ENCODE results near the gene STK36. TPM values are rescaled to one million over a fixed set of nuclear protein-coding genes. Genes with fewer than 3 reads are reported as not detected.

Gene STK36
- polyA plus RNA-seq, 3 donors, result 15.3 to 18.7 (median 17.5) TPM

- WGBS, 3 donors, result 39 to 54% (median 40%) methylated on average over 14 of the region's 14 CpGs
- no peak overlapping the region for H3K27ac ChIP-seq (ENCODE audit: low read depth, low read length)
Measured at GRCh38 chr2:218710334-218710686, 38.4 kb downstream of the STK36 start.

- 0 to 1% (median 0%) methylated on average over 62 to 74 of the region's 74 CpGs for WGBS, 3 donors
- peak within 1 kb of the TSS; percentile 88 for H3K27ac ChIP-seq (ENCODE audit: low read depth, low read length)
Measured at GRCh38 chr2:218710687-218711549, 39.0 kb downstream of the STK36 start, which contains the start of gene TTLL4. Gene TTLL4, plus strand, starts transcription at chr2:218710835. Its CDS starts 26,842 bp downstream, at chr2:218737677.

GRCh38 chr2:218711550-218711929, 39.7 kb downstream of the STK36 start:
- H3K27ac ChIP-seq (ENCODE audit: low read depth, low read length), result no peak overlapping the region
- WGBS, 3 donors, result 8 to 10% (median 8%) methylated on average over 5 of the region's 5 CpGs

- H3K27ac ChIP-seq (ENCODE audit: low read depth, low read length), result no peak overlapping the region
- 84 to 97% (median 93%) methylated on average over 2 of the region's 2 CpGs for WGBS, 3 donors
Measured at GRCh38 chr2:218713922-218714321, 42.0 kb downstream of the STK36 start.

DNA sequence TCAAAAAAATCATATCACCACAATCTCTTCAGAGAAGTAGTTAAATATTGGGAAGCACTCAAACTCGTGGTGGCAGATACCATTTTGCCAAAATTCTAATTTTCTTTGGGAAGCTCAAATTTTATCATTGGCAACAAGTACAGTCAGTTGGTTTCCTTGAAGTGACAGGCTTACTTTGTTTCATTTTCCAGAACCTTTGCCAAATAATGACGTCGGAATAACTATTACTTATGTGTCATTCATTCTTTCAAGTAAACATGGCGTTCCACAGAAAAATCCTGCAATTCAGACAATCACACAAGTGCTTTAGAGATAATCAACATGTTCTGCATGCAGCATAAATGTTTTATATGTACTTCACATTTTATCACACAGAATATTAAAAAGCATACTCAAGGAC, 44.2 kb downstream of the STK36 start:
- 64 to 84% (median 83%) methylated on average over 4 of the region's 4 CpGs for WGBS, 3 donors

GRCh38 chr2:218717262-218717661, 45.4 kb downstream of the STK36 start:
- H3K27ac ChIP-seq (ENCODE audit: low read depth, low read length), result no peak overlapping the region
- 66 to 81% (median 78%) methylated on average over 3 of the region's 3 CpGs for WGBS, 3 donors

More for the DNA sequence above, 44.2 kb downstream of the STK36 start:
- no peak overlapping the region for H3K27ac ChIP-seq (ENCODE audit: low read depth, low read length)

GRCh38 chr2:218718058-218718457, 46.2 kb downstream of the STK36 start:
- H3K27ac ChIP-seq (ENCODE audit: low read depth, low read length), result no peak overlapping the region
- WGBS, 3 donors, result 81 to 95% (median 85%) methylated on average over 7 of the region's 7 CpGs

- H3K27ac ChIP-seq (ENCODE audit: low read depth, low read length), result no peak overlapping the region
- 62 to 73% (median 67%) methylated on average over 3 of the region's 3 CpGs for WGBS, 3 donors
Measured at GRCh38 chr2:218719457-218719856, 47.6 kb downstream of the STK36 start.

GRCh38 chr2:218720048-218721041, 48.5 kb downstream of the STK36 start:
- WGBS, 3 donors, result 94 to 96% (median 95%) methylated on average over 19 of the region's 19 CpGs
- no peak overlapping the region for H3K27ac ChIP-seq (ENCODE audit: low read depth, low read length)

DNA sequence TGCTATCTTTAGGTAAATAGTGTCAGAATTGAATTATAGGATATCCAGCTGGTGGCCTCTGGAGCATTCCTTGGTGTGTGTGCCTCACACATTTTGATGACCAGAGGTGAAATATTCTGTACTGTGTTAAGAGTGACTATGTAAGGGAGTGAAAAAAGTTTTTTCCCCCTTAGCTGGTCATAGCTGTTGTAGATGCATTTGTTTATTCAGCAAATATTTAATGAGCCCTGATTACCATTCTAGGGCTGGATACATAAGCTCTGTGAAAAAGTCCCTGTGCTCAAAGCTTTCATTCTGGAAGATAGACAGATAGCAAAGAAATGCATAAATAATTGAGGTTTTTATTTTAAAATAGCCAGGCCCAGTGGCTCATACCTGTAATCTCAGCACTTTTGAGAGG, 49.6 kb downstream of the STK36 start:
- no peak overlapping the region for H3K27ac ChIP-seq (ENCODE audit: low read depth, low read length)

DNA sequence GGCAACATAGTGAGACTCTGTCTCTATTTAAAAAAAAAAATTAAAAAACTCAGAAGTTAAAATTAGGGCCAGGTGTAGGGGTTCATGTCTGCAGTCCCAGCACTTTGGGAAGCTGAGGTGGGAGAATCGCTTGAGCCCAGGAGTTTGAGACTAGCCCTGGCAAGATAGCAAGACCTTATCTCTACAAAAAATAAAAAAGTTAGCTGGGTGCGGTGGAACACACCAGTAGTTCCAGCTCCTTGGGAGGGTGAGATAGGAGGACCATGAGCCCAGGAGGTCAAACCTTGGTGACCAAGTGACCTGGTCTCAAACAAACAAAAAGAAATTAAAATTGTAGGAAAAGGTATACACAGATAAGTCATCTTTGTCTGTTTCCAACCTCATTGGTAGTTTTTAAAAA, 50.0 kb downstream of the STK36 start:
- no peak overlapping the region for H3K27ac ChIP-seq (ENCODE audit: low read depth, low read length)
- 52 to 86% (median 82%) methylated on average over 2 of the region's 2 CpGs for WGBS, 3 donors

- no peak overlapping the region for H3K27ac ChIP-seq (ENCODE audit: low read depth, low read length)
- 51 to 58% (median 58%) methylated on average over 1 of the region's 1 CpG for WGBS, 3 donors
Measured at GRCh38 chr2:218722419-218722818, 50.5 kb downstream of the STK36 start.

DNA sequence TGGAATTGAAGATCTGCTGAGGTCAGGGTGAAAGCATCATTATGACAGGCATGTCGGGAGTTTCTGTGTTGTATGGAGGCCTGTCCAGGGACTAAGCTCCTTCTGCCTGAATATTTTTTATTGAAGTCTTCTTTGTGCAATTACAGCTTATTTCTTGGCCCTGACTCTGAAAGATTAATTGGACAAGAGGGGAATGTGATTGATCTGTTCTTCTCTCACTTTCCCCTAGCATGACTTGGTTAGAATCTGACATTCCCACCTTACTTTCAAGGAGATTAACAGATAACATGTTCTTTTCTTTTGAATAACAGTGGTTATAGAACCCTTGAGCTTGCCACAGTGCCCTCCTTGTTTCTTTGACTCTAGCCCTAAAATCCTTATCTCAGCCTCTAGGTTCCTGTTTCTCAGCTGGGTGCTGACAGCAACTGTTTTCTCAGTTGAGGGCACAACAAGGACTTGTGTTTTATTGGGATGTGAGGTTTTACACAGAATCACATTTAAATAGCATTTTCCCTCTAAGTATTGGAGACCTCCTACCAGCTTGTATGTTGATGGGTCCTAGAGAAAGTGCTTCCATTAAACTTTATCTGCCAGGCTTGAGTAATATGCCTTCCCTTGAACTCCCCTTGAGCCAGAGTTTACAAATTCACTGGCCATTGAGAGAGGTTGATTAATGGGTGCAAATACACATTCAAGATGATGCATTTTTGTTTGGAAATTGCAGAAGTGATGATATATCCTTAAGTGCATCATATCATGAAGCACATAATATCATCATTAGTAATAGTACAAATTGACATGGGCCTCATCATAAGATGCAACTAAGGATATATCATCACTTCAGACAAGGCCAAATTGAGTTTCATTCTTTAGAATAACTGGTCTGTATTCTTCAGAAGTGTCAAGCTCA, 51.2 kb downstream of the STK36 start:
- WGBS, 3 donors, result 61 to 68% (median 67%) methylated on average over 1 of the region's 1 CpG
- no peak overlapping the region for H3K27ac ChIP-seq (ENCODE audit: low read depth, low read length)

GRCh38 chr2:218726004-218726574, 54.2 kb downstream of the STK36 start:
- no peak overlapping the region for H3K27ac ChIP-seq (ENCODE audit: low read depth, low read length)
- 96 to 98% (median 96%) methylated on average over 6 of the region's 6 CpGs for WGBS, 3 donors

- 91 to 100% (median 97%) methylated on average over 6 of the region's 6 CpGs for WGBS, 3 donors
- H3K27ac ChIP-seq (ENCODE audit: low read depth, low read length), result no peak overlapping the region
Measured at GRCh38 chr2:218727502-218728165, 55.7 kb downstream of the STK36 start.

DNA sequence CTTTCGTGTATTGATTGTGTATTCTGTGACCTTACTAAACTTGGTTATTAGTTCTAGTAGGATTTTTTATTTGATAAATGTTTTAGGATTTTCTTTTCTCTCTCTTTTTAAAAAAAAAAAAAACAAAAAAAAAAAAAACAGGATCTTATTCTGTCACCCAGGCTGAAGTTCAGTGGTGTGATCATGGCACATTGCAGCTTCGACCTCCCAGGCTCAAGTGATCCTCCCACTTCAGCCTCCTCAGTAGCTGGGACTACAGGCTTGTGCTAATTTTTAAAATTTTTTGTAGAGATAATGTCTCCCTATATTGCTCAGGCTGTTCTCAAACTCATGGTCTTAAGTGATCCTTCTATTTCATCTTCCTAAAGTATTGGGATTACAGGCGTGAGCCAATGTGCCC, 57.8 kb downstream of the STK36 start:
- no peak overlapping the region for H3K27ac ChIP-seq (ENCODE audit: low read depth, low read length)
- 97 to 98% (median 98%) methylated on average over 3 of the region's 3 CpGs for WGBS, 3 donors

GRCh38 chr2:218732052-218732760, 60.3 kb downstream of the STK36 start:
- no peak overlapping the region for H3K27ac ChIP-seq (ENCODE audit: low read depth, low read length)
- WGBS, 3 donors, result 94 to 98% (median 96%) methylated on average over 5 of the region's 5 CpGs
